ENCODE data around the gene KRTAP4-8. TPM values are rescaled to one million over a fixed set of nuclear protein-coding genes. Genes with fewer than 3 reads are reported as not detected.

Gene KRTAP4-8
- total and polyA plus RNA-seq, 2 donors = 0.02 TPM; not detected in 1

Other genes starting within 250 kb of the KRTAP4-8 start
Only the 30 nearest of the 38 such genes appear.
- not detected for gene KRT39, start 131.2 kb downstream of the KRTAP4-8 start, total RNA-seq
- gene KRT39, start 131.2 kb downstream of the KRTAP4-8 start, polyA plus RNA-seq = 0.23 TPM
- gene KRT40, start 113.8 kb downstream of the KRTAP4-8 start, total RNA-seq = 0.09 TPM
- gene KRT40, start 113.8 kb downstream of the KRTAP4-8 start, polyA plus RNA-seq = 0.11 TPM
- not detected for gene KRTAP3-3, start 104.0 kb downstream of the KRTAP4-8 start, total RNA-seq
- 0.87 TPM for gene KRTAP3-3, start 104.0 kb downstream of the KRTAP4-8 start, polyA plus RNA-seq
- not detected for gene KRTAP3-2, start 98.2 kb downstream of the KRTAP4-8 start, total RNA-seq
- 0.09 TPM for gene KRTAP3-2, start 98.2 kb downstream of the KRTAP4-8 start, polyA plus RNA-seq
- not detected for gene KRTAP3-1, start 89.0 kb downstream of the KRTAP4-8 start, total RNA-seq
- gene KRTAP3-1, start 89.0 kb downstream of the KRTAP4-8 start, polyA plus RNA-seq = 0.09 TPM
- gene KRTAP1-5, start 70.9 kb downstream of the KRTAP4-8 start, total RNA-seq = not detected
- gene KRTAP1-5, start 70.9 kb downstream of the KRTAP4-8 start, polyA plus RNA-seq = 0.05 TPM
- gene KRTAP1-4, start 67.9 kb downstream of the KRTAP4-8 start, total RNA-seq = not detected
- gene KRTAP1-4, start 67.9 kb downstream of the KRTAP4-8 start, polyA plus RNA-seq = not detected
- not detected for gene KRTAP1-3, start 63.3 kb downstream of the KRTAP4-8 start, total RNA-seq
- gene KRTAP1-3, start 63.3 kb downstream of the KRTAP4-8 start, polyA plus RNA-seq = not detected
- gene KRTAP1-1, start 56.7 kb downstream of the KRTAP4-8 start, total RNA-seq = not detected
- gene KRTAP1-1, start 56.7 kb downstream of the KRTAP4-8 start, polyA plus RNA-seq = 0.14 TPM
- gene KRTAP2-1, start 50.8 kb downstream of the KRTAP4-8 start, total RNA-seq = not detected
- gene KRTAP2-1, start 50.8 kb downstream of the KRTAP4-8 start, polyA plus RNA-seq = 0.05 TPM
- not detected for gene KRTAP2-2, start 42.9 kb downstream of the KRTAP4-8 start, total RNA-seq
- not detected for gene KRTAP2-2, start 42.9 kb downstream of the KRTAP4-8 start, polyA plus RNA-seq
- gene KRTAP2-3, start 38.0 kb downstream of the KRTAP4-8 start, total RNA-seq = not detected
- 0.18 TPM for gene KRTAP2-3, start 38.0 kb downstream of the KRTAP4-8 start, polyA plus RNA-seq
- gene KRTAP2-4, start 32.3 kb downstream of the KRTAP4-8 start, total RNA-seq = not detected
- gene KRTAP2-4, start 32.3 kb downstream of the KRTAP4-8 start, polyA plus RNA-seq = not detected
- not detected for gene KRTAP4-7, start 14.0 kb downstream of the KRTAP4-8 start, total RNA-seq
- not detected for gene KRTAP4-7, start 14.0 kb downstream of the KRTAP4-8 start, polyA plus RNA-seq
- not detected for gene KRTAP4-16, start 4.1 kb upstream of the KRTAP4-8 start, total RNA-seq
- not detected for gene KRTAP4-16, start 4.1 kb upstream of the KRTAP4-8 start, polyA plus RNA-seq
- not detected for gene KRTAP4-9, start 7.2 kb upstream of the KRTAP4-8 start, total RNA-seq
- gene KRTAP4-9, start 7.2 kb upstream of the KRTAP4-8 start, polyA plus RNA-seq = not detected
- not detected for gene KRTAP4-11, start 20.2 kb upstream of the KRTAP4-8 start, total RNA-seq
- gene KRTAP4-11, start 20.2 kb upstream of the KRTAP4-8 start, polyA plus RNA-seq = not detected
- gene KRTAP4-12, start 26.0 kb upstream of the KRTAP4-8 start, total RNA-seq = not detected
- gene KRTAP4-12, start 26.0 kb upstream of the KRTAP4-8 start, polyA plus RNA-seq = not detected
- gene KRTAP4-6, start 42.4 kb upstream of the KRTAP4-8 start, total RNA-seq = not detected
- not detected for gene KRTAP4-6, start 42.4 kb upstream of the KRTAP4-8 start, polyA plus RNA-seq
- not detected for gene KRTAP4-5, start 51.7 kb upstream of the KRTAP4-8 start, total RNA-seq
- gene KRTAP4-5, start 51.7 kb upstream of the KRTAP4-8 start, polyA plus RNA-seq = not detected
- gene KRTAP4-4, start 62.6 kb upstream of the KRTAP4-8 start, total RNA-seq = not detected
- not detected for gene KRTAP4-4, start 62.6 kb upstream of the KRTAP4-8 start, polyA plus RNA-seq
- gene KRTAP4-3, start 70.1 kb upstream of the KRTAP4-8 start, total RNA-seq = not detected
- gene KRTAP4-3, start 70.1 kb upstream of the KRTAP4-8 start, polyA plus RNA-seq = not detected
- not detected for gene KRTAP4-2, start 80.1 kb upstream of the KRTAP4-8 start, total RNA-seq
- not detected for gene KRTAP4-2, start 80.1 kb upstream of the KRTAP4-8 start, polyA plus RNA-seq
- gene KRTAP4-1, start 86.8 kb upstream of the KRTAP4-8 start, total RNA-seq = not detected
- gene KRTAP4-1, start 86.8 kb upstream of the KRTAP4-8 start, polyA plus RNA-seq = not detected
- gene KRTAP9-1, start 91.7 kb upstream of the KRTAP4-8 start, total RNA-seq = not detected
- not detected for gene KRTAP9-1, start 91.7 kb upstream of the KRTAP4-8 start, polyA plus RNA-seq
- gene KRTAP9-2, start 128.5 kb upstream of the KRTAP4-8 start, total RNA-seq = not detected
- gene KRTAP9-2, start 128.5 kb upstream of the KRTAP4-8 start, polyA plus RNA-seq = not detected
- gene KRTAP9-3, start 134.3 kb upstream of the KRTAP4-8 start, total RNA-seq = not detected
- gene KRTAP9-3, start 134.3 kb upstream of the KRTAP4-8 start, polyA plus RNA-seq = not detected
- not detected for gene KRTAP9-8, start 139.9 kb upstream of the KRTAP4-8 start, total RNA-seq
- 0.09 TPM for gene KRTAP9-8, start 139.9 kb upstream of the KRTAP4-8 start, polyA plus RNA-seq
- gene KRTAP9-4, start 151.5 kb upstream of the KRTAP4-8 start, total RNA-seq = not detected
- gene KRTAP9-4, start 151.5 kb upstream of the KRTAP4-8 start, polyA plus RNA-seq = 0.05 TPM
- not detected for gene KRTAP9-9, start 157.2 kb upstream of the KRTAP4-8 start, total RNA-seq
- gene KRTAP9-9, start 157.2 kb upstream of the KRTAP4-8 start, polyA plus RNA-seq = 0.02 TPM